HK-2 (cell line): ENCODE results near the gene IFT52.

Source experiments
- DNase-seq: peaks from one replicate; pipeline ENCODE4 v3.0.0-alpha.2; 2018; ENCODE audit not compliant: unreplicated experiment

Gene IFT52

GRCh38 chr20:43690943-43691598 is 100.3 kb downstream of the IFT52 start:
- DNase-seq = no peak

GRCh38 chr20:43691928-43692524 is 101.3 kb downstream of the IFT52 start:
- peak; percentile 68 for DNase-seq

GRCh38 chr20:43694763-43695162 is 104.0 kb downstream of the IFT52 start:
- no peak for DNase-seq

DNA sequence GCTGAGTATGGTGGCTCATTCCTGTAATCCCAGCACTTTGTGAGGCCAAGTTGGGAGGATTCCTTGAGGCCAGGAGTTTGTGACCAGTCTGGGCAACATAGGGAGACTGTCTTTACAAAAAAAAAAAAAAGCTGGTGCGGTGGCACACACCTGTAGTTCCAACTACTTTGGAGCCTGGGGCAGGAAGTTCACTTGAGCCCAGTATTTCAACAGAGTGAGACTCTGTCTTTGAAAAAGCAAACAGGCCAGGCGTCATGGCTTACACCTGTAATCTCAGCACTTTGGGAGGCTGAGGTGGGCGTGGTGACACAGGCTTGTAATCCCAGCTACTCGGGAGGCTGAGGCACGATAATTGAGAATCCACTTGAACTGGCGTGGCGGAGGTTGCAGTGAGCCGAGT is 104.8 kb downstream of the IFT52 start:
- no peak for DNase-seq
